IMR-90 (cell line): ENCODE data around the gene DCP1A. TPM values are rescaled to one million over a fixed set of nuclear protein-coding genes. Genes with fewer than 3 reads are reported as not detected.

Experiments
- ATAC-seq: fragments of 200-7000 bp; cut with Tn5 transposase; 2 replicates; pipeline ENCODE4 v1.9.1; 2020; ENCODE audit warnings: low read depth, mild to moderate bottlenecking, moderate library complexity
- BruUV-seq: library from RNA; stranded (reverse); fragments of 400-500 nt; replicated peaks from 2 replicates; lab custom pipeline; 2021; lab: Mats Ljungman, UMichigan
- CTCF ChIA-PET: fragments of 300-600 bp; formaldehyde crosslinking; extraction: SDS; loops from one replicate; lab custom pipeline; 2021; ENCODE audit warnings: antibody characterized with exemption; lab: Yijun Ruan, JAX
- POLR2A ChIA-PET: fragments of 300-600 bp; sonication (Branson Sonifier 250); formaldehyde crosslinking; loops from one replicate; lab custom pipeline; 2022; ENCODE audit warnings: antibody characterized with exemption; ENCODE audit not compliant: unreplicated experiment; lab: Charles Lee
- DNase-seq: peaks from one replicate; pipeline ENCODE4 v3.0.0; 2013
- H2AFZ ChIP-seq: replicated peaks from 2 replicates; pipeline ENCODE3; 2013; ENCODE audit warnings: low read length, mild to moderate bottlenecking; ENCODE audit not compliant: poor library complexity
- H2AK5ac ChIP-seq: 2 replicates; pipeline ENCODE4 v1.6.1; 2013; ENCODE audit warnings: low read depth, low read length, inconsistent platforms
- H2AK9ac ChIP-seq: replicated peaks from 2 replicates; pipeline ENCODE3; 2013; ENCODE audit warnings: mild to moderate bottlenecking, low read depth, low read length, moderate library complexity; ENCODE audit not compliant: poor library complexity
- H2BK120ac ChIP-seq: 2 replicates; pipeline ENCODE4 v1.6.1; 2013; ENCODE audit warnings: low read depth, low read length, inconsistent platforms
- H2BK15ac ChIP-seq: 3 replicates; pipeline ENCODE4 v1.6.1; 2013; ENCODE audit warnings: low read depth, low read length, inconsistent platforms
- H2BK20ac ChIP-seq: 2 replicates; pipeline ENCODE4 v1.6.1; 2013; ENCODE audit warnings: low read depth, mild to moderate bottlenecking, inconsistent platforms, low read length, moderate library complexity
- H2BK5ac ChIP-seq: 2 replicates; pipeline ENCODE4 v1.6.1; 2013; ENCODE audit warnings: mild to moderate bottlenecking, low read depth, low read length, inconsistent platforms; ENCODE audit not compliant: poor library complexity, severe bottlenecking
- H3K14ac ChIP-seq: replicated peaks from 2 replicates; pipeline ENCODE4 v1.6.1; 2013; ENCODE audit warnings: low read depth, low read length, inconsistent platforms
- H3K18ac ChIP-seq: 2 replicates; pipeline ENCODE4 v1.6.1; 2013; ENCODE audit warnings: low read depth, low read length, control low read depth
- H3K23ac ChIP-seq: 2 replicates; pipeline ENCODE4 v1.6.1; 2013; ENCODE audit warnings: low read depth, low read length, inconsistent platforms
- H3K27ac ChIP-seq: 2 replicates; pipeline ENCODE4 v1.5.1; 2013; ENCODE audit warnings: mild to moderate bottlenecking, control low read depth, low read length; ENCODE audit not compliant: insufficient read depth
- H3K27me3 ChIP-seq: 2 replicates; pipeline ENCODE4 v1.6.1; 2013; ENCODE audit warnings: low read length; ENCODE audit not compliant: control insufficient read depth, insufficient read depth
- H3K36me3 ChIP-seq: 2 replicates; pipeline ENCODE4 v1.6.1; 2013; ENCODE audit warnings: low read length, mixed read lengths; ENCODE audit not compliant: control insufficient read depth, insufficient read depth
- H3K4ac ChIP-seq: 2 replicates; pipeline ENCODE4 v1.6.1; 2013; ENCODE audit warnings: low read depth, low read length, inconsistent platforms
- H3K4me1 ChIP-seq: 2 replicates; pipeline ENCODE4 v1.6.1; 2013; ENCODE audit warnings: low read length, mixed read lengths; ENCODE audit not compliant: control insufficient read depth, insufficient read depth
- H3K4me2 ChIP-seq: 2 replicates; pipeline ENCODE4 v1.6.1; 2013; ENCODE audit warnings: low read depth, mild to moderate bottlenecking, control low read depth, low read length, moderate library complexity
- H3K4me3 ChIP-seq: 2 replicates; pipeline ENCODE4 v1.5.1; 2013; ENCODE audit warnings: low read depth, mild to moderate bottlenecking, control low read depth, low read length, moderate library complexity; ENCODE audit not compliant: insufficient read depth
- H3K56ac ChIP-seq: 2 replicates; pipeline ENCODE4 v1.6.1; 2013; ENCODE audit warnings: low read length, inconsistent platforms; ENCODE audit not compliant: insufficient read depth; ENCODE audit errors: extremely low read depth
- H3K79me1 ChIP-seq, 2 experiments: 2 replicates each; pipeline ENCODE4 v1.6.1; 2013; ENCODE audit warnings: low read length in 2 of 2, inconsistent platforms in 1 of 2, low read depth in 1 of 2
- H3K9ac ChIP-seq: 2 replicates; pipeline ENCODE4 v1.6.1; 2013; ENCODE audit warnings: low read depth, low read length, control low read depth
- H3K9me1 ChIP-seq: 2 replicates; pipeline ENCODE4 v1.6.1; 2013; ENCODE audit warnings: low read length, inconsistent platforms; ENCODE audit not compliant: insufficient read depth
- H3K9me3 ChIP-seq: 2 replicates; pipeline ENCODE4 v1.6.1; 2013; ENCODE audit warnings: low read length; ENCODE audit not compliant: control insufficient read depth, insufficient read depth
- H4K20me1 ChIP-seq: 2 replicates; pipeline ENCODE4 v1.6.1; 2013; ENCODE audit warnings: low read length, inconsistent platforms; ENCODE audit not compliant: insufficient read depth
- H4K5ac ChIP-seq: 2 replicates; pipeline ENCODE4 v1.6.1; 2013; ENCODE audit warnings: mild to moderate bottlenecking, low read depth, low read length, control low read depth
- H4K8ac ChIP-seq, 2 experiments: 2 replicates each; pipeline ENCODE4 v1.6.1; 2013; ENCODE audit warnings: low read depth in 2 of 2, low read length in 2 of 2, control low read depth in 1 of 2, inconsistent platforms in 1 of 2
- H4K91ac ChIP-seq: 2 replicates; pipeline ENCODE4 v1.6.1; 2013; ENCODE audit warnings: low read depth, low read length, inconsistent platforms; ENCODE audit not compliant: insufficient read depth
- BHLHE40 ChIP-seq: fragments of 150-350 bp; IDR thresholded peaks from 2 replicates; pipeline ENCODE4 v1.6.1; 2016; ENCODE audit warnings: mild to moderate bottlenecking, low read depth, low read length
- CEBPB ChIP-seq: IDR thresholded peaks from 2 replicates; pipeline ENCODE4 v1.6.1; 2012; ENCODE audit warnings: low read depth, low read length, improper control_type of control experiment
- CHD1 ChIP-seq: IDR thresholded peaks from 2 replicates; pipeline ENCODE4 v1.6.1; 2012; ENCODE audit warnings: low read depth, low read length, improper control_type of control experiment
- CTCF ChIP-seq: conservative IDR thresholded peaks from 2 replicates; pipeline ENCODE4 v1.5.1; 2012; ENCODE audit warnings: mild to moderate bottlenecking, low read depth, low read length, improper control_type of control experiment
- ELK1 ChIP-seq: fragments of 150-350 bp; IDR thresholded peaks from 2 replicates; pipeline ENCODE4 v1.6.1; 2016; ENCODE audit warnings: low read depth, mild to moderate bottlenecking, low read length, moderate library complexity, borderline replicate concordance
- FOS ChIP-seq: fragments of 150-350 bp; IDR thresholded peaks from 2 replicates; pipeline ENCODE4 v1.6.1; 2016; ENCODE audit warnings: low read depth, low read length
- MAFK ChIP-seq: IDR thresholded peaks from 2 replicates; pipeline ENCODE4 v1.6.1; 2012; ENCODE audit warnings: low read depth, low read length, improper control_type of control experiment
- MAZ ChIP-seq: IDR thresholded peaks from 2 replicates; pipeline ENCODE4 v1.6.1; 2012; ENCODE audit warnings: low read depth, mild to moderate bottlenecking, low read length, improper control_type of control experiment, moderate library complexity, borderline replicate concordance
- MXI1 ChIP-seq: IDR thresholded peaks from 2 replicates; pipeline ENCODE4 v1.6.1; 2012; ENCODE audit warnings: low read depth, mild to moderate bottlenecking, low read length, moderate library complexity, borderline replicate concordance
- NFE2L2 ChIP-seq: fragments of 150-350 bp; IDR thresholded peaks from 2 replicates; pipeline ENCODE4 v1.6.1; 2016; ENCODE audit warnings: low read depth, mild to moderate bottlenecking, low read length
- POLR2A ChIP-seq: IDR thresholded peaks from 2 replicates; pipeline ENCODE4 v1.6.1; 2012; ENCODE audit warnings: mild to moderate bottlenecking, low read depth, low read length
- RAD21 ChIP-seq: IDR thresholded peaks from 2 replicates; pipeline ENCODE4 v1.6.1; 2012; ENCODE audit warnings: low read length, improper control_type of control experiment
- RCOR1 ChIP-seq: IDR thresholded peaks from 2 replicates; pipeline ENCODE4 v1.6.1; 2012; ENCODE audit warnings: mild to moderate bottlenecking, low read length, improper control_type of control experiment; ENCODE audit not compliant: insufficient replicate concordance
- RFX5 ChIP-seq: IDR thresholded peaks from 2 replicates; pipeline ENCODE4 v1.8.0; 2012; ENCODE audit warnings: low read depth, mild to moderate bottlenecking, low read length, moderate library complexity
- SMC3 ChIP-seq: fragments of 150-350 bp; IDR thresholded peaks from 2 replicates; pipeline ENCODE4 v1.6.1; 2016; ENCODE audit warnings: low read depth, mild to moderate bottlenecking, antibody characterized with exemption, low read length, moderate library complexity
- USF2 ChIP-seq: fragments of 150-350 bp; IDR thresholded peaks from 2 replicates; pipeline ENCODE4 v1.6.1; 2017; ENCODE audit warnings: mild to moderate bottlenecking, antibody characterized with exemption, low read length, low read depth
- WGBS, 2 experiments: methylation state at CpG; one replicate each; pipeline versions ENCODE4 v1.1.5 to v1.1.7; 2013; ENCODE audit warnings: missing lambda C conversion rate in 2 of 2; ENCODE audit not compliant: insufficient read length in 1 of 2; ENCODE audit errors: extremely low coverage in 2 of 2; 5-methylcytosine and 5-hydroxymethylcytosine counted together
- dilution Hi-C: fragments of 300-500 bp; cut with HindIII; formaldehyde crosslinking; loops from one replicate; pipeline ENCODE4 v1.14.3; 2018; ENCODE audit warnings: low sequenced_read_pairs; ENCODE audit not compliant: unreplicated experiment
- in situ Hi-C: fragments of 300-500 bp; cut with MboI; formaldehyde crosslinking; loops from 3 replicates; pipeline ENCODE4 v1.14.3; 2019; ENCODE audit warnings: low sequenced_read_pairs, inconsistent platforms, mixed read lengths
- intact Hi-C: fragments of 100-400 bp; cut with micrococcal nuclease; formaldehyde crosslinking; loops from 2 replicates; pipeline ENCODE4 v1.10.0; 2022
- polyA plus RNA-seq, 3 experiments: library from polyadenylated mRNA; depleted of rRNA; stranded (reverse); fragments of >200 nt; gene quantifications; 2 replicates each; pipeline ENCODE4 v1.2.3, GENCODE V29; 2012; ENCODE audit warnings: low replicate concordance in 1 of 3
- total RNA-seq: library from RNA; depleted of rRNA; stranded (reverse); fragments of >200 nt; gene quantifications from 2 replicates; pipeline ENCODE4 v1.2.3, GENCODE V29; 2012

Gene DCP1A
- total and polyA plus RNA-seq, 2 of the 4 experiments (the other 2 are of a cell fraction) = 13.2 to 30.1 TPM

GRCh38 chr3:53278667-53279066 is 68.7 kb downstream of the DCP1A start:
- H3K56ac ChIP-seq = no peak overlapping the region
- peaks cover 3% of the 10 kb centered on the region for H3K36me3 ChIP-seq
- no peak overlapping the region for H3K9ac ChIP-seq
- POLR2A ChIA-PET = no interaction called here
- no peak overlapping the region for H2BK20ac ChIP-seq
- peaks cover 7% of the 10 kb centered on the region; the same call in 1 of the 2 replicates for H3K9me1 ChIP-seq
- CTCF ChIA-PET = no interaction called here
- intact Hi-C loops (no loop called here), dilution Hi-C loops (no loop called here), in situ Hi-C loops (loop anchor here (25.0 kb wide), 1 partner anchor 609 kb away; the partner anchor contains the start of genes ACTR8 and SELENOK)
- no peak overlapping the region for H2BK120ac ChIP-seq
- H4K91ac ChIP-seq = no peak overlapping the region
- H2BK5ac ChIP-seq = no peak overlapping the region
- ATAC-seq = no peak
- no peaks in the 10 kb centered on the region for H4K20me1 ChIP-seq
- no peaks in the 10 kb centered on the region for H3K4me1 ChIP-seq
- H4K5ac ChIP-seq = no peak overlapping the region; the same call in 1 of the 2 replicates
- H2BK15ac ChIP-seq = no peak overlapping the region
- H3K23ac ChIP-seq = no peak overlapping the region
- no peak for TF ChIP-seq POLR2A
- TF ChIP-seq FOS = no peak
- no peak for TF ChIP-seq CEBPB
- TF ChIP-seq CTCF = no peak
- TF ChIP-seq CHD1 = no peak
- TF ChIP-seq RCOR1 = no peak
- TF ChIP-seq SMC3 = no peak
- no peak for TF ChIP-seq MAFK
- no peak for TF ChIP-seq MAZ
- no peak for TF ChIP-seq BHLHE40
- TF ChIP-seq RAD21 = no peak
- no peak for TF ChIP-seq USF2
- no peak for TF ChIP-seq MXI1
- TF ChIP-seq RFX5 = no peak
- TF ChIP-seq ELK1 = no peak
- no peak for TF ChIP-seq NFE2L2
- no peaks in the 10 kb centered on the region for H3K27me3 ChIP-seq
- 61% methylated on average over 3 of the region's 4 CpGs; no CpG with 5 or more reads in 1 of the 2 experiments for WGBS, 2 experiments
- no peak overlapping the region for H3K4me3 ChIP-seq
- H2AK9ac ChIP-seq = no peak overlapping the region
- no TSS peak for BruUV-seq
- H2AFZ ChIP-seq = no peak overlapping the region
- H3K4me2 ChIP-seq = no peak overlapping the region
- H3K9me3 ChIP-seq = no peaks in the 10 kb centered on the region
- H3K14ac ChIP-seq = no peak overlapping the region
- no peaks in the 10 kb centered on the region for H3K79me1 ChIP-seq
- no peak overlapping the region for H2AK5ac ChIP-seq
- H3K18ac ChIP-seq = no peak overlapping the region
- no peak overlapping the region for H4K8ac ChIP-seq
- DNase-seq = no peak
- no peak overlapping the region for H3K27ac ChIP-seq
- no peak overlapping the region for H3K4ac ChIP-seq
